Testis (tissue), 2 donors: ENCODE results near the gene FHIT.

Experiments used
- CTCF ChIP-seq, 3 experiments: fragments of 450-650 bp in 2 of 3; fragments of 200-600 bp in 1 of 3; sonication (generic) in 1 of 3; IDR thresholded peaks; one replicate each; pipeline ENCODE4 v1.5.1; 2016 to 2019; ENCODE audit warnings: antibody characterized with exemption in 3 of 3, mild to moderate bottlenecking in 2 of 3, moderate library complexity in 1 of 3
- POLR2A ChIP-seq: fragments of 450-650 bp; IDR thresholded peaks from one replicate; pipeline ENCODE4 v1.6.1; 2017; ENCODE audit warnings: antibody characterized with exemption, mild to moderate bottlenecking, moderate library complexity

- TF ChIP-seq POLR2A (no peak), CTCF (IDR thresholded peaks at IDR 0.05) (no peak)
Measured at GRCh38 chr3:60144071-60144470, 1107.2 kb downstream of the FHIT start.
